CD4-positive, alpha-beta memory T cell (primary cell): ENCODE measurements around the gene ISL2. TPM values are rescaled to one million over a fixed set of nuclear protein-coding genes. Genes with fewer than 3 reads are reported as not detected.

ENCODE experiments used
- CTCF ChIA-PET: fragments of 350-600 bp; sonication (Branson Sonifier 250); formaldehyde crosslinking; loops from one replicate; lab custom pipeline; 2021; ENCODE audit warnings: inconsistent platforms; ENCODE audit not compliant: partially characterized antibody; lab: Charles Lee
- POLR2A ChIA-PET: fragments of 350-600 bp; sonication (Branson Sonifier 250); formaldehyde crosslinking; loops from one replicate; lab custom pipeline; 2021; ENCODE audit not compliant: partially characterized antibody; lab: Charles Lee
- DNase-seq, 5 donors: peaks; one replicate each; pipeline versions ENCODE4 v3.0.0 to v3.0.0-alpha.2; 2020 to 2022; ENCODE audit warnings: mixed read lengths in 1 of 5
- H3K27ac ChIP-seq: one replicate; pipeline ENCODE4 v1.7.0; 2013; ENCODE audit warnings: low read depth, low read length
- H3K27me3 ChIP-seq: 2 replicates; pipeline ENCODE4 v1.7.0; 2013; ENCODE audit warnings: mild to moderate bottlenecking, low read length, moderate library complexity; ENCODE audit not compliant: insufficient read depth
- H3K36me3 ChIP-seq: 2 replicates; pipeline ENCODE4 v1.7.0; 2013; ENCODE audit warnings: mild to moderate bottlenecking, low read length, moderate library complexity; ENCODE audit not compliant: insufficient read depth
- H3K4me1 ChIP-seq: 2 replicates; pipeline ENCODE4 v1.7.0; 2013; ENCODE audit warnings: mild to moderate bottlenecking, low read length, moderate library complexity; ENCODE audit not compliant: insufficient read depth
- H3K4me3 ChIP-seq, 2 donors: one replicate each; pipeline ENCODE4 v1.7.0; 2013; ENCODE audit warnings: low read length in 2 of 2, mild to moderate bottlenecking in 1 of 2
- H3K9me3 ChIP-seq, 2 donors: one replicate each; pipeline ENCODE4 v1.7.0; 2013; ENCODE audit warnings: low read length in 2 of 2, control low read depth in 1 of 2; ENCODE audit not compliant: control insufficient read depth in 1 of 2
- H3K27ac Mint-ChIP-seq, 7 donors: one replicate each; pipeline ENCODE4 v1.8.0; 2020 to 2021; ENCODE audit warnings: mixed read lengths in 7 of 7, mild to moderate bottlenecking in 6 of 7, inconsistent platforms in 3 of 7, moderate library complexity in 3 of 7
- H3K27me3 Mint-ChIP-seq, 2 donors: one replicate each; pipeline ENCODE4 v1.8.0; 2020 to 2021; ENCODE audit warnings: mixed read lengths in 2 of 2
- H3K36me3 Mint-ChIP-seq, 2 donors: one replicate each; pipeline ENCODE4 v1.8.0; 2020 to 2021; ENCODE audit warnings: mixed read lengths in 2 of 2, inconsistent platforms in 1 of 2, mild to moderate bottlenecking in 1 of 2
- H3K4me1 Mint-ChIP-seq, 4 donors: one replicate each; pipeline ENCODE4 v1.8.0; 2020 to 2021; ENCODE audit warnings: mixed read lengths in 4 of 4, mild to moderate bottlenecking in 1 of 4
- H3K4me3 Mint-ChIP-seq, 8 donors: one replicate each; pipeline ENCODE4 v1.8.0; 2020 to 2021; ENCODE audit warnings: mixed read lengths in 8 of 8, mild to moderate bottlenecking in 7 of 8, moderate library complexity in 6 of 8, inconsistent platforms in 3 of 8
- H3K9me3 Mint-ChIP-seq, 8 donors: one replicate each; pipeline ENCODE4 v1.8.0; 2020 to 2021; ENCODE audit warnings: mixed read lengths in 8 of 8, mild to moderate bottlenecking in 5 of 8, inconsistent platforms in 3 of 8, moderate library complexity in 1 of 8
- intact Hi-C: fragments of 100-400 bp; cut with micrococcal nuclease; formaldehyde crosslinking; loops from one replicate; pipeline ENCODE4 v1.15.1; 2023
- polyA plus RNA-seq, 2 donors: library from polyadenylated mRNA; unstranded; fragments of 300-500 nt; fragmentation: Illumina TruSeq; gene quantifications; one replicate each; pipeline ENCODE4 v1.2.3, GENCODE V29; 2021
- total RNA-seq, 2 experiments: library from RNA; stranded (reverse); gene quantifications; one replicate each; pipeline ENCODE4 v1.2.3, GENCODE V29; 2021

Gene ISL2
- total and polyA plus RNA-seq, 4 experiments from 2014 or later: not detected

GRCh38 chr15:76346669-76347481 is 10.3 kb downstream of the ISL2 start:
- CTCF ChIA-PET: interaction anchor here (1.8 kb wide), 1 partner anchor 13 kb away, joined by 7 read pairs; no protein-coding TSS in a partner anchor

DNA sequence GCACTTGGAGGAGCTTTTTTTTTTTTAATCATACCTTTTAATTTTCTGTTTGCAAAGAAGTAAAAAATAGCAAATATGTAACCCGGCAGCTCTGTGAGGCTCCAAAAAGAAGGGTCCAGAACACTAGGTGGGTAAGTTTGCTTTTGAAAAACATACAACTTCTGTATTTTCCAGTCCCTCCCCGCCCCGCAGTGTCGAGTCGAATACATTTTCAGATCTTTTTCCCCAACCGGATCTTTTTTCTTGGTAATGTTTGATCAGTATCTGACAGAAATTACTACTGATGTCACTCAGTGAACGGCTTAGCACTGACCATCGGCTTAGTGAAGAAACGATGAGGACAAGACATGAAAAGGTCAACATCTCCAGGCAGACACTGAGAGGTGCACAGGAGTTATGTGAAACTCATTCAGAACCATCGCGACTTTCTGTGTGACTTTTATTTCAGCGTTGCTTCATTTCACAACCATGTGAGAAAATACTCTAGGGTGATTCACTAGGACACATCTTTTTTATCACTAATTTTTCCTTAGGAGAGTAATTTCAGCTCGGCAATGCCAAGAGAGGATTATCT is 11.0 kb downstream of the ISL2 start:
- CTCF ChIA-PET: interaction anchor here (1.8 kb wide), 1 partner anchor 13 kb away, joined by 7 read pairs; no protein-coding TSS in a partner anchor
- Histone ChIP-seq H3K4me1 (peaks cover 25% of the 10 kb centered on the region), H3K27ac (no peak overlapping the region), H3K27me3 (peaks cover 46% of the 10 kb centered on the region), H3K36me3 (no peaks in the 10 kb centered on the region), H3K9me3 (no peaks in the 10 kb centered on the region), H3K4me3 (no peak overlapping the region)
- no peak overlapping the region for H3K27ac Mint-ChIP-seq
- H3K27me3 Mint-ChIP-seq: peaks cover 32 to 36% of the 10 kb centered on the region in 2 donors
- POLR2A ChIA-PET: no interaction called here
- intact Hi-C loops: no loop called here
- peaks cover 7 to 24% (median 10%) of the 10 kb centered on the region in 4 donors for H3K4me1 Mint-ChIP-seq
- DNase-seq: no peak
- peaks cover 0 to 8% (median 3%) of the 10 kb centered on the region in 8 donors for H3K9me3 Mint-ChIP-seq
- H3K36me3 Mint-ChIP-seq: peaks cover 7 to 32% of the 10 kb centered on the region in 2 donors
- peak overlapping the region in 2 of 8 donors; percentile 15 to 27 for H3K4me3 Mint-ChIP-seq

More at GRCh38 chr15:76346669-76347481, 10.3 kb downstream of the ISL2 start:
- intact Hi-C loops: no loop called here
- POLR2A ChIA-PET: interaction anchor here (0.8 kb wide), 1 partner anchor 10 kb away, joined by 3 read pairs; no protein-coding TSS in a partner anchor
- no peak overlapping the region for H3K27ac ChIP-seq
- Mint-ChIP-seq H3K27me3 (peaks cover 36 to 40% of the 10 kb centered on the region in 2 donors), H3K27ac (no peak overlapping the region), H3K9me3 (peaks cover 0 to 8% (median 4%) of the 10 kb centered on the region in 8 donors), H3K4me1 (peaks cover 12 to 29% (median 13%) of the 10 kb centered on the region in 4 donors), H3K4me3 (peak overlapping the region in 5 of 8 donors; percentile 41 to 70 (median 61)), H3K36me3 (peaks cover 8 to 29% of the 10 kb centered on the region in 2 donors)
- no peaks in the 10 kb centered on the region for H3K36me3 ChIP-seq
- peaks cover 32% of the 10 kb centered on the region for H3K4me1 ChIP-seq
- DNase-seq: no peak
- peaks cover 48% of the 10 kb centered on the region for H3K27me3 ChIP-seq
- H3K9me3 ChIP-seq: no peaks in the 10 kb centered on the region
- peak overlapping the region in 1 of 2 donors; percentile 37 for H3K4me3 ChIP-seq

DNA sequence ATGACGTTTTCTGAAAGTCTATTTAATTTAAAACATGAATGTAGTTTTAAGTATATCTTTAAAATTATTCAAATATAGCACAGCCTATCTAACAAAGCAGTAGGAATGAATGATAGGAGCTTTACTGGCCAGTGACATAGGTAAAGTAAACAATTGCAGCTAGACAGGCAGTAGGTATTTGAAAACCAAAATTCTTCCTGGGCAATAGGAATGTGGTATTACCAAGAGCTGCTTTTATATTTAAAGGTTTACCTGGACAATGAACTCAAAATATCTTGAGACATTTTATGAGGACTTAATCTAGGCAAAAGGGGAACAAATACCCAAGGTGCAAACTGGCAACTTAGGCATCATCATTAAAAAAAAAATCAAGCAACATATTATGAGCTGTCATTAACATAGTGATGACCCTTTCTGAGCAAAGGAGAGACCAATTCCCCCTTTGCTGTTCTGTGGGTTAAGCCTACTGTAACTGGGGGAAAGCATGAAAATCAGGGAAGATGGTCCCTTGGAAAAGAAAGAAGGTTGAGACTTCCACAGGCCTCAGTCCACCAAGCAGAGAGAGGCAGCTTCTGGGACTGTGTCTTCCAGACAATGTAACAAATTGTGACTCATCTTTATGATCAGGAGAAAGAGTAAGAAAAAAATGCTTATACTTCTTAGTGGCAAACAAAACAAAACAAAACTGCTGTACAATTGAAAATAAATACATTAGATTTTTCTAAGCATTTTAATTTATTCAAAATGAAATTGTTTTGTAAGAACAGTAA is 12.9 kb downstream of the ISL2 start:
- POLR2A ChIA-PET: interaction anchor here (0.9 kb wide), 1 partner anchor 14 kb away, joined by 3 read pairs; no protein-coding TSS in a partner anchor
- no peak overlapping the region for H3K4me3 Mint-ChIP-seq
- Histone ChIP-seq H3K4me1 (peaks cover 16% of the 10 kb centered on the region), H3K27ac (no peak overlapping the region), H3K27me3 (peaks cover 33% of the 10 kb centered on the region), H3K36me3 (no peaks in the 10 kb centered on the region), H3K9me3 (no peaks in the 10 kb centered on the region), H3K4me3 (no peak overlapping the region)
- intact Hi-C loops: no loop called here
- H3K36me3 Mint-ChIP-seq: peaks cover 7 to 32% of the 10 kb centered on the region in 2 donors
- peaks cover 0 to 8% (median 0%) of the 10 kb centered on the region in 8 donors for H3K9me3 Mint-ChIP-seq
- DNase-seq: no peak
- peaks cover 6 to 16% (median 7%) of the 10 kb centered on the region in 4 donors for H3K4me1 Mint-ChIP-seq
- H3K27ac Mint-ChIP-seq: peak overlapping the region in 1 of 7 donors; percentile 20
- CTCF ChIA-PET: no interaction called here
- peaks cover 19 to 23% of the 10 kb centered on the region in 2 donors for H3K27me3 Mint-ChIP-seq

GRCh38 chr15:76353023-76353577 is 16.5 kb downstream of the ISL2 start:
- Mint-ChIP-seq H3K4me3 (no peak overlapping the region), H3K9me3 (no peaks in the 10 kb centered on the region)

GRCh38 chr15:76353903-76354302 is 17.3 kb downstream of the ISL2 start:
- CTCF ChIA-PET: interaction anchor here (1.4 kb wide), 1 partner anchor 12 kb away, joined by 4 read pairs; no protein-coding TSS in a partner anchor
- intact Hi-C loops: no loop called here

More at GRCh38 chr15:76353023-76353577, 16.5 kb downstream of the ISL2 start:
- H3K27ac Mint-ChIP-seq: no peak overlapping the region
- intact Hi-C loops: no loop called here
- H3K27me3 ChIP-seq: no peaks in the 10 kb centered on the region
- no peaks in the 10 kb centered on the region for H3K4me1 Mint-ChIP-seq
- H3K4me3 ChIP-seq: no peak overlapping the region
- ChIA-PET CTCF (no interaction called here), POLR2A (no interaction called here)
- H3K36me3 ChIP-seq: no peaks in the 10 kb centered on the region
- no peaks in the 10 kb centered on the region for H3K9me3 ChIP-seq
- H3K36me3 Mint-ChIP-seq: peaks cover 8 to 36% of the 10 kb centered on the region in 2 donors
- no peak overlapping the region for H3K27ac ChIP-seq
- no peak for DNase-seq
- peaks cover 0 to 5% of the 10 kb centered on the region in 2 donors for H3K27me3 Mint-ChIP-seq
- no peaks in the 10 kb centered on the region for H3K4me1 ChIP-seq

GRCh38 chr15:76354823-76355440 is 18.4 kb downstream of the ISL2 start:
- no peaks in the 10 kb centered on the region for H3K4me1 Mint-ChIP-seq
- Histone ChIP-seq H3K27ac (no peak overlapping the region), H3K27me3 (no peaks in the 10 kb centered on the region), H3K9me3 (no peaks in the 10 kb centered on the region), H3K36me3 (no peaks in the 10 kb centered on the region), H3K4me3 (no peak overlapping the region), H3K4me1 (no peaks in the 10 kb centered on the region)
- POLR2A ChIA-PET: no interaction called here
- CTCF ChIA-PET: interaction anchor here (1.4 kb wide), 1 partner anchor 11 kb away, joined by 4 read pairs; no protein-coding TSS in a partner anchor
- peaks cover 3 to 37% of the 10 kb centered on the region in 2 donors for H3K36me3 Mint-ChIP-seq
- no peak overlapping the region for H3K4me3 Mint-ChIP-seq
- no peak for DNase-seq
- no peak overlapping the region for H3K27ac Mint-ChIP-seq
- H3K9me3 Mint-ChIP-seq: no peaks in the 10 kb centered on the region
- no peaks in the 10 kb centered on the region for H3K27me3 Mint-ChIP-seq
- intact Hi-C loops: no loop called here

More at GRCh38 chr15:76353903-76354302, 17.3 kb downstream of the ISL2 start:
- H3K4me3 ChIP-seq: no peak overlapping the region
- Mint-ChIP-seq H3K27me3 (peaks cover 0 to 2% of the 10 kb centered on the region in 2 donors), H3K27ac (no peak overlapping the region), H3K4me3 (no peak overlapping the region), H3K9me3 (no peaks in the 10 kb centered on the region), H3K4me1 (no peaks in the 10 kb centered on the region), H3K36me3 (peaks cover 5 to 36% of the 10 kb centered on the region in 2 donors)
- H3K36me3 ChIP-seq: no peaks in the 10 kb centered on the region
- no peak overlapping the region for H3K27ac ChIP-seq
- H3K4me1 ChIP-seq: no peaks in the 10 kb centered on the region
- no peaks in the 10 kb centered on the region for H3K27me3 ChIP-seq
- DNase-seq: no peak
- no peaks in the 10 kb centered on the region for H3K9me3 ChIP-seq
- POLR2A ChIA-PET: no interaction called here
